ENCODE results near the gene MIPEP. TPM values are rescaled to one million over a fixed set of nuclear protein-coding genes. Genes with fewer than 3 reads are reported as not detected.

The MIPEP gene
- total RNA-seq, 1 donor from 2014 or later, result 19.6 TPM

- Mint-ChIP-seq H3K27ac (ENCODE audit: unreplicated experiment) (no peak overlapping the region), H3K4me1 (peaks cover 7% of the 10 kb centered on the region), H3K36me3 (ENCODE audit: low read depth) (peaks cover 30% of the 10 kb centered on the region), H3K9me3 (peaks cover 3% of the 10 kb centered on the region), H3K4me3 (no peak overlapping the region), H3K27me3 (ENCODE audit: low read depth) (no peaks in the 10 kb centered on the region)
- DNase-seq (ENCODE audit: low read depth, low spot score), result no peak
- no peak for TF ChIP-seq CTCF (conservative IDR thresholded peaks at IDR 0.05)
Measured at GRCh38 chr13:23824371-23824770, 64.8 kb downstream of the MIPEP start.

- no peak for TF ChIP-seq CTCF (conservative IDR thresholded peaks at IDR 0.05)
- Mint-ChIP-seq H3K27ac (ENCODE audit: unreplicated experiment) (peak overlapping the region; percentile 69), H3K36me3 (ENCODE audit: low read depth) (peaks cover 23% of the 10 kb centered on the region), H3K9me3 (peaks cover 3% of the 10 kb centered on the region), H3K4me1 (peaks cover 7% of the 10 kb centered on the region), H3K27me3 (ENCODE audit: low read depth) (no peaks in the 10 kb centered on the region), H3K4me3 (no peak overlapping the region)
- no peak for DNase-seq (ENCODE audit: low read depth, low spot score)
Measured at GRCh38 chr13:23822252-23822824, 66.9 kb downstream of the MIPEP start.

- no peak for DNase-seq (ENCODE audit: low read depth, low spot score)
- H3K36me3 Mint-ChIP-seq (ENCODE audit: low read depth), result peaks cover 11% of the 10 kb centered on the region
- H3K27me3 Mint-ChIP-seq (ENCODE audit: low read depth), result no peaks in the 10 kb centered on the region
- no peaks in the 10 kb centered on the region for H3K9me3 Mint-ChIP-seq
- H3K4me3 Mint-ChIP-seq, result no peak overlapping the region
- no peak overlapping the region for H3K27ac Mint-ChIP-seq (ENCODE audit: unreplicated experiment)
- H3K4me1 Mint-ChIP-seq, result peaks cover 7% of the 10 kb centered on the region
- TF ChIP-seq CTCF (conservative IDR thresholded peaks at IDR 0.05), result no peak
Measured at GRCh38 chr13:23820530-23820929, 68.7 kb downstream of the MIPEP start.

DNA sequence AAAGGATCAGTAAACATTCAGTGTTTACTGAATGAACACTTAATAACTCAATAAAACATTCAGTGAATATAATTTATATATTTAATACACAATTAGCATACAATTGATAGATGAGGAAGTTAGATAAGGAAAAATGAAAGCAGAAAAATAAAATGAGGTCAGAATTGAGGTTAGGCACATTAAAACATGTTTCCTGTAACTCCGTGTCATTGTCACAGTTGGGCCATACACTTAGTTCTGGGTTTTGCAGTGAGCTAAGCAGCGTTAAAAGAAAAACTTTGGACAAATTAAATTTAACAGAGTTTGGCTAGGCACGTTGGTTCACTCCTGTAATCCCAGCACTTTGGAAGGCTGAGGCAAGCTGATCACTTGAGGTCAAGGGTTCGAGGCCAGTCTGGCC lies 71.4 kb downstream of the MIPEP start:
- Mint-ChIP-seq H3K27ac (ENCODE audit: unreplicated experiment) (no peak overlapping the region), H3K4me1 (peaks cover 6% of the 10 kb centered on the region), H3K9me3 (no peaks in the 10 kb centered on the region), H3K4me3 (no peak overlapping the region), H3K36me3 (ENCODE audit: low read depth) (no peaks in the 10 kb centered on the region), H3K27me3 (ENCODE audit: low read depth) (no peaks in the 10 kb centered on the region)
- DNase-seq (ENCODE audit: low read depth, low spot score), result no peak
- no peak for TF ChIP-seq CTCF (conservative IDR thresholded peaks at IDR 0.05)

- Mint-ChIP-seq H3K36me3 (ENCODE audit: low read depth) (no peaks in the 10 kb centered on the region), H3K4me1 (peaks cover 1% of the 10 kb centered on the region), H3K27me3 (ENCODE audit: low read depth) (no peaks in the 10 kb centered on the region), H3K4me3 (no peak overlapping the region), H3K9me3 (no peaks in the 10 kb centered on the region), H3K27ac (ENCODE audit: unreplicated experiment) (no peak overlapping the region)
- DNase-seq (ENCODE audit: low read depth, low spot score), result no peak
- TF ChIP-seq CTCF (conservative IDR thresholded peaks at IDR 0.05), result no peak
Measured at GRCh38 chr13:23817136-23817535, 72.1 kb downstream of the MIPEP start.
